CD14-positive monocyte (primary cell): Measurements from ENCODE around the gene SLC25A5. TPM values are rescaled to one million over a fixed set of nuclear protein-coding genes. Genes with fewer than 3 reads are reported as not detected.
"Not testable (repeated sequence)": the region's sequence is repeated elsewhere in the genome, so short reads cannot be mapped to it uniquely, and the experiment has no call there.

ENCODE experiments used
- DNase-seq, 3 donors: peaks; one replicate each; pipeline ENCODE4 v3.0.0-alpha.2; 2011 to 2022
- H2AFZ ChIP-seq: 2 replicates; pipeline ENCODE4 v1.6.0; 2012; ENCODE audit warnings: mild to moderate bottlenecking, low read depth, low read length, inconsistent platforms; ENCODE audit not compliant: insufficient read depth, poor library complexity, severe bottlenecking
- H3K27ac ChIP-seq, 2 donors: 1 replicate in 1 of 2; 2 replicates in 1 of 2; pipeline ENCODE4 v1.5.1; 2012 to 2013; ENCODE audit warnings: low read length in 2 of 2, control low read depth in 1 of 2, inconsistent platforms in 1 of 2, low read depth in 1 of 2, mild to moderate bottlenecking in 1 of 2
- H3K27me3 ChIP-seq, 2 donors: one replicate each; pipeline versions ENCODE4 v1.6.0 to v1.6.1; 2011 to 2013; ENCODE audit warnings: low read length in 2 of 2; ENCODE audit not compliant: control insufficient read depth in 2 of 2, insufficient read depth in 2 of 2
- H3K36me3 ChIP-seq, 2 donors: replicated peaks in 1 of 2; 1 replicate in 1 of 2; 2 replicates in 1 of 2; pipeline versions ENCODE4 v1.5.1 to v1.6.1; 2012 to 2013; ENCODE audit warnings: low read length in 2 of 2, control low read depth in 1 of 2, inconsistent platforms in 1 of 2, mild to moderate bottlenecking in 1 of 2; ENCODE audit not compliant: insufficient read depth in 2 of 2, control insufficient read depth in 1 of 2
- H3K4me1 ChIP-seq, 2 donors: 1 replicate in 1 of 2; 2 replicates in 1 of 2; pipeline versions ENCODE4 v1.5.1 to v1.6.1; 2012 to 2013; ENCODE audit warnings: low read length in 2 of 2, control low read depth in 1 of 2, inconsistent platforms in 1 of 2, mild to moderate bottlenecking in 1 of 2, moderate library complexity in 1 of 2; ENCODE audit not compliant: insufficient read depth in 2 of 2, control insufficient read depth in 1 of 2
- H3K4me2 ChIP-seq: replicated peaks from 2 replicates; pipeline ENCODE3; 2012; ENCODE audit warnings: low read length, moderate library complexity, mild to moderate bottlenecking; ENCODE audit not compliant: poor library complexity, severe bottlenecking; ENCODE audit errors: extremely low read depth
- H3K4me3 ChIP-seq, 3 experiments: fragments of 200-600 bp in 1 of 3; sonication (generic) in 1 of 3; replicated peaks in 1 of 3; 1 replicate in 2 of 3; 2 replicates in 1 of 3; pipeline ENCODE4 v1.5.1; 2011 to 2013; ENCODE audit warnings: low read length in 3 of 3, mild to moderate bottlenecking in 3 of 3, control low read depth in 2 of 3, low read depth in 2 of 3, inconsistent platforms in 1 of 3, moderate library complexity in 1 of 3
- H3K79me2 ChIP-seq: 2 replicates; pipeline ENCODE4 v1.6.0; 2012; ENCODE audit warnings: mild to moderate bottlenecking, control low read depth, inconsistent platforms, low read length, moderate library complexity; ENCODE audit not compliant: insufficient read depth
- H3K9ac ChIP-seq: 2 replicates; pipeline ENCODE4 v1.6.0; 2017; ENCODE audit warnings: low read length, mild to moderate bottlenecking; ENCODE audit not compliant: insufficient read depth, poor library complexity, severe bottlenecking
- H3K9me3 ChIP-seq, 2 donors: replicated peaks in 1 of 2; 1 replicate in 1 of 2; 2 replicates in 1 of 2; pipeline versions ENCODE4 v1.5.1 to v1.6.1; 2012 to 2013; ENCODE audit warnings: low read length in 2 of 2, control low read depth in 1 of 2; ENCODE audit not compliant: control insufficient read depth in 1 of 2, insufficient read depth in 1 of 2
- H4K20me1 ChIP-seq: 2 replicates; pipeline ENCODE4 v1.6.0; 2012; ENCODE audit warnings: mild to moderate bottlenecking, low read length, control low read depth, moderate library complexity; ENCODE audit not compliant: insufficient read depth
- H3K27ac Mint-ChIP-seq, 7 donors: one replicate each; pipeline ENCODE4 v1.8.0; 2020; ENCODE audit warnings: mild to moderate bottlenecking in 7 of 7, mixed read lengths in 7 of 7, moderate library complexity in 6 of 7, inconsistent platforms in 2 of 7
- H3K27me3 Mint-ChIP-seq, 3 donors: one replicate each; pipeline ENCODE4 v1.8.0; 2021 to 2022; ENCODE audit warnings: low read depth in 3 of 3, mild to moderate bottlenecking in 3 of 3, mixed read lengths in 3 of 3, moderate library complexity in 3 of 3, inconsistent platforms in 1 of 3
- H3K36me3 Mint-ChIP-seq, 2 donors: one replicate each; pipeline ENCODE4 v1.8.0; 2020; ENCODE audit warnings: mixed read lengths in 2 of 2, inconsistent platforms in 1 of 2, mild to moderate bottlenecking in 1 of 2
- H3K4me1 Mint-ChIP-seq: one replicate; pipeline ENCODE4 v1.8.0; 2020; ENCODE audit warnings: mild to moderate bottlenecking, mixed read lengths
- H3K4me3 Mint-ChIP-seq, 2 donors: one replicate each; pipeline ENCODE4 v1.8.0; 2020; ENCODE audit warnings: mild to moderate bottlenecking in 2 of 2, mixed read lengths in 2 of 2, moderate library complexity in 1 of 2
- H3K9me3 Mint-ChIP-seq, 7 donors: one replicate each; pipeline ENCODE4 v1.8.0; 2020 to 2022; ENCODE audit warnings: mixed read lengths in 7 of 7, mild to moderate bottlenecking in 6 of 7, moderate library complexity in 6 of 7, inconsistent platforms in 2 of 7
- CTCF ChIP-seq: fragments of 200-600 bp; IDR thresholded peaks from one replicate; pipeline ENCODE4 v1.8.0; 2022; ENCODE audit warnings: antibody characterized with exemption, mild to moderate bottlenecking
- WGBS: methylation state at CpG from one replicate; pipeline ENCODE4 v1.1.5; 2013; ENCODE audit warnings: missing lambda C conversion rate; ENCODE audit not compliant: insufficient coverage; 5-methylcytosine and 5-hydroxymethylcytosine counted together
- intact Hi-C, 2 donors: fragments of 100-400 bp; cut with micrococcal nuclease; formaldehyde crosslinking; loops; one replicate each; pipeline versions ENCODE4 v1.15.0 to v1.15.1; 2023
- polyA plus RNA-seq, 3 donors: library from polyadenylated mRNA; depleted of rRNA in 1 of 3; unstranded in 2 of 3; stranded (reverse) in 1 of 3; fragments of 300-500 nt in 2 of 3; fragments of >200 nt in 1 of 3; fragmentation: Illumina TruSeq in 2 of 3; gene quantifications; 1 replicate in 2 of 3; 2 replicates in 1 of 3; pipeline ENCODE4 v1.2.3, GENCODE V29; 2012 to 2021

The SLC25A5 gene
- polyA plus RNA-seq, 3 donors, result 436 to 491 (median 468) TPM

GRCh38 chrX:119492463-119492862, 24.2 kb downstream of the SLC25A5 start:
- Histone ChIP-seq H3K79me2 (no peaks in the 10 kb centered on the region), H3K4me3 (no peak overlapping the region), H3K36me3 (no peaks in the 10 kb centered on the region), H2AFZ (no peak overlapping the region), H3K9ac (no peak overlapping the region), H3K27ac (no peak overlapping the region), H4K20me1 (no peaks in the 10 kb centered on the region), H3K27me3 (no peaks in the 10 kb centered on the region), H3K4me1 (no peaks in the 10 kb centered on the region), H3K9me3 (no peaks in the 10 kb centered on the region), H3K4me2 (no peak overlapping the region)
- Mint-ChIP-seq H3K27ac (no peak overlapping the region), H3K9me3 (no peaks in the 10 kb centered on the region), H3K4me1 (peaks cover 10% of the 10 kb centered on the region), H3K36me3 (no peaks in the 10 kb centered on the region), H3K4me3 (no peak overlapping the region), H3K27me3 (peaks cover 0 to 11% (median 0%) of the 10 kb centered on the region in 3 donors)
- intact Hi-C loops, result no loop called here
- WGBS, result 93% methylated on average over 2 of the region's 2 CpGs
- no peak for DNase-seq
- TF ChIP-seq CTCF, result no peak

- DNase-seq, H3K4me1 Mint-ChIP-seq, H3K79me2 ChIP-seq, H3K4me3 Mint-ChIP-seq, H2AFZ ChIP-seq, H3K9ac ChIP-seq, intact Hi-C loops, H3K9me3 ChIP-seq, H3K27me3 ChIP-seq, H3K4me2 ChIP-seq, H3K9me3 Mint-ChIP-seq, H4K20me1 ChIP-seq, H3K4me1 ChIP-seq, H3K36me3 ChIP-seq, H3K4me3 ChIP-seq, H3K27ac Mint-ChIP-seq, H3K27ac ChIP-seq, H3K36me3 Mint-ChIP-seq: not testable (repeated sequence)
- H3K27me3 Mint-ChIP-seq, result peaks cover 0 to 11% (median 0%) of the 10 kb centered on the region in 3 donors
- no CpG with 5 or more reads among the region's 10 CpGs for WGBS
These were observed 25.7 kb downstream of the SLC25A5 start for GRCh38 chrX:119493851-119494495.
